Measurements from ENCODE around the gene ADAMTS20.

- TF ChIP-seq POLR2A (IDR thresholded peaks at IDR 0.05; ENCODE audit: low read depth, low read length) (no peak), POLR2AphosphoS5 (IDR thresholded peaks at IDR 0.05; ENCODE audit: low read depth, low read length) (no peak)
Observed at GRCh38 chr12:43551279-43551970, 578 bp downstream of the ADAMTS20 start.

Measured in GM12892 (cell line).